ENCODE measurements around the gene NAV1.
"Not testable (repeated sequence)": the region's sequence is repeated elsewhere in the genome, so short reads cannot be mapped to it uniquely, and the experiment has no call there.

NAV1 gene

GRCh38 chr1:201511396-201511940 lies 27.5 kb upstream of the NAV1 start:
- no peak overlapping the region for H3K4me3 Mint-ChIP-seq
- H3K4me1 Mint-ChIP-seq = peaks cover 15% of the 10 kb centered on the region
- no peak overlapping the region for H3K27ac Mint-ChIP-seq
- no peak for ATAC-seq
- no peak for DNase-seq
- H3K36me3 Mint-ChIP-seq (ENCODE audit: low read depth) = no peaks in the 10 kb centered on the region
- H3K27me3 Mint-ChIP-seq = no peaks in the 10 kb centered on the region
- H3K9me3 Mint-ChIP-seq = no peaks in the 10 kb centered on the region

GRCh38 chr1:201511941-201512539 lies 26.9 kb upstream of the NAV1 start:
- Mint-ChIP-seq H3K36me3 (ENCODE audit: low read depth) (no peaks in the 10 kb centered on the region), H3K4me3 (no peak overlapping the region), H3K27ac (no peak overlapping the region), H3K9me3 (no peaks in the 10 kb centered on the region), H3K4me1 (peaks cover 15% of the 10 kb centered on the region), H3K27me3 (no peaks in the 10 kb centered on the region)
- DNase-seq = no peak
- no peak for ATAC-seq

GRCh38 chr1:201513498-201514243 lies 25.3 kb upstream of the NAV1 start:
- peaks cover 6% of the 10 kb centered on the region for H3K4me1 Mint-ChIP-seq
- H3K4me3 Mint-ChIP-seq = no peak overlapping the region
- DNase-seq = no peak
- ATAC-seq = no peak
- no peaks in the 10 kb centered on the region for H3K36me3 Mint-ChIP-seq (ENCODE audit: low read depth)
- H3K9me3 Mint-ChIP-seq = no peaks in the 10 kb centered on the region
- no peak overlapping the region for H3K27ac Mint-ChIP-seq
- H3K27me3 Mint-ChIP-seq = no peaks in the 10 kb centered on the region

- H3K4me1 Mint-ChIP-seq = peaks cover 6% of the 10 kb centered on the region
- no peaks in the 10 kb centered on the region for H3K27me3 Mint-ChIP-seq
- H3K36me3 Mint-ChIP-seq (ENCODE audit: low read depth) = no peaks in the 10 kb centered on the region
- DNase-seq (no peak), ATAC-seq (no peak)
- no peak overlapping the region for H3K27ac Mint-ChIP-seq
- H3K4me3 Mint-ChIP-seq = no peak overlapping the region
- no peaks in the 10 kb centered on the region for H3K9me3 Mint-ChIP-seq
Observed at GRCh38 chr1:201514466-201514865, 24.5 kb upstream of the NAV1 start.

GRCh38 chr1:201515062-201515750 lies 23.7 kb upstream of the NAV1 start:
- Mint-ChIP-seq H3K27me3 (no peaks in the 10 kb centered on the region), H3K9me3 (no peaks in the 10 kb centered on the region), H3K36me3 (ENCODE audit: low read depth) (no peaks in the 10 kb centered on the region), H3K4me3 (no peak overlapping the region), H3K27ac (no peak overlapping the region), H3K4me1 (peaks cover 6% of the 10 kb centered on the region)
- DNase-seq (no peak), ATAC-seq (no peak)

- DNase-seq (no peak), ATAC-seq (peak; percentile 90)
- Mint-ChIP-seq H3K36me3 (ENCODE audit: low read depth) (no peaks in the 10 kb centered on the region), H3K9me3 (no peaks in the 10 kb centered on the region), H3K27ac (no peak overlapping the region), H3K27me3 (no peaks in the 10 kb centered on the region), H3K4me1 (peaks cover 6% of the 10 kb centered on the region), H3K4me3 (no peak overlapping the region)
Observed at GRCh38 chr1:201515895-201516294, 23.0 kb upstream of the NAV1 start.

GRCh38 chr1:201516511-201517127 lies 22.3 kb upstream of the NAV1 start:
- Mint-ChIP-seq H3K27ac (no peak overlapping the region), H3K4me3 (no peak overlapping the region), H3K4me1 (peaks cover 6% of the 10 kb centered on the region), H3K36me3 (ENCODE audit: low read depth) (no peaks in the 10 kb centered on the region), H3K27me3 (no peaks in the 10 kb centered on the region), H3K9me3 (no peaks in the 10 kb centered on the region)
- no peak for DNase-seq
- ATAC-seq = no peak

- DNase-seq (no peak), ATAC-seq (no peak)
- Mint-ChIP-seq H3K27me3 (no peaks in the 10 kb centered on the region), H3K27ac (no peak overlapping the region), H3K4me1 (peaks cover 6% of the 10 kb centered on the region), H3K36me3 (ENCODE audit: low read depth) (peaks cover 5% of the 10 kb centered on the region), H3K4me3 (no peak overlapping the region), H3K9me3 (no peaks in the 10 kb centered on the region)
Observed at GRCh38 chr1:201517631-201518030, 21.3 kb upstream of the NAV1 start.

GRCh38 chr1:201518071-201518470 lies 20.9 kb upstream of the NAV1 start:
- DNase-seq (no peak), ATAC-seq (no peak)
- no peak overlapping the region for H3K27ac Mint-ChIP-seq
- H3K4me3 Mint-ChIP-seq = no peak overlapping the region
- H3K36me3 Mint-ChIP-seq (ENCODE audit: low read depth) = peaks cover 5% of the 10 kb centered on the region
- peaks cover 6% of the 10 kb centered on the region for H3K4me1 Mint-ChIP-seq
- no peaks in the 10 kb centered on the region for H3K9me3 Mint-ChIP-seq
- no peaks in the 10 kb centered on the region for H3K27me3 Mint-ChIP-seq

GRCh38 chr1:201520046-201520575 lies 18.8 kb upstream of the NAV1 start:
- H3K9me3 Mint-ChIP-seq; DNase-seq; H3K36me3 Mint-ChIP-seq (ENCODE audit: low read depth); H3K4me3 Mint-ChIP-seq; H3K27me3 Mint-ChIP-seq; H3K27ac Mint-ChIP-seq; ATAC-seq; H3K4me1 Mint-ChIP-seq: not testable (repeated sequence)

GRCh38 chr1:201525193-201525778 lies 13.6 kb upstream of the NAV1 start:
- peaks cover 1% of the 10 kb centered on the region for H3K4me1 Mint-ChIP-seq
- DNase-seq (no peak), ATAC-seq (no peak)
- H3K27me3 Mint-ChIP-seq = no peaks in the 10 kb centered on the region
- no peak overlapping the region for H3K4me3 Mint-ChIP-seq
- H3K36me3 Mint-ChIP-seq (ENCODE audit: low read depth) = peaks cover 14% of the 10 kb centered on the region
- no peaks in the 10 kb centered on the region for H3K9me3 Mint-ChIP-seq
- no peak overlapping the region for H3K27ac Mint-ChIP-seq

- ATAC-seq = no peak
- peaks cover 8% of the 10 kb centered on the region for H3K4me1 Mint-ChIP-seq
Observed at GRCh38 chr1:201527879-201528278, 11.0 kb upstream of the NAV1 start.

GRCh38 chr1:201528631-201529252 lies 10.2 kb upstream of the NAV1 start:
- DNase-seq (no peak), ATAC-seq (no peak)
- no peak overlapping the region for H3K27ac Mint-ChIP-seq
- H3K4me1 Mint-ChIP-seq = peaks cover 8% of the 10 kb centered on the region
- no peaks in the 10 kb centered on the region for H3K9me3 Mint-ChIP-seq
- H3K36me3 Mint-ChIP-seq (ENCODE audit: low read depth) = peaks cover 9% of the 10 kb centered on the region
- no peak overlapping the region for H3K4me3 Mint-ChIP-seq
- no peaks in the 10 kb centered on the region for H3K27me3 Mint-ChIP-seq

More at GRCh38 chr1:201527879-201528278, 11.0 kb upstream of the NAV1 start:
- Mint-ChIP-seq H3K27ac (no peak overlapping the region), H3K36me3 (ENCODE audit: low read depth) (peaks cover 9% of the 10 kb centered on the region), H3K4me3 (no peak overlapping the region), H3K27me3 (no peaks in the 10 kb centered on the region), H3K9me3 (no peaks in the 10 kb centered on the region)
- DNase-seq = no peak
